ENCODE measurements around the gene NT5E. TPM values are rescaled to one million over a fixed set of nuclear protein-coding genes. Genes with fewer than 3 reads are reported as not detected.
A peak's percentile ranks its signal among the peaks of the same experiment; 100 is the strongest.

NT5E gene
- total RNA-seq, 2 experiments from 2014 or later, result 0.55 to 1.4 TPM

GRCh38 chr6:85428486-85428885, 21.4 kb upstream of the NT5E start:
- intact Hi-C loops (cut with micrococcal nuclease), result no loop called here
- Mint-ChIP-seq H3K4me3 (no peak overlapping the region), H3K27ac (no peak overlapping the region), H3K27me3 (ENCODE audit: low read depth) (peaks cover 3% of the 10 kb centered on the region), H3K4me1 (ENCODE audit: low read depth) (no peaks in the 10 kb centered on the region), H3K9me3 (peaks cover 20% of the 10 kb centered on the region), H3K36me3 (ENCODE audit: low read depth) (peaks cover 4% of the 10 kb centered on the region)
- no peak for DNase-seq
- CTCF ChIA-PET, result no interaction called here

- Mint-ChIP-seq H3K36me3 (ENCODE audit: low read depth) (peaks cover 4% of the 10 kb centered on the region), H3K27ac (no peak overlapping the region), H3K27me3 (ENCODE audit: low read depth) (peaks cover 3% of the 10 kb centered on the region), H3K9me3 (peaks cover 20% of the 10 kb centered on the region), H3K4me3 (no peak overlapping the region), H3K4me1 (ENCODE audit: low read depth) (no peaks in the 10 kb centered on the region)
- intact Hi-C loops (cut with micrococcal nuclease), result no loop called here
- CTCF ChIA-PET, result no interaction called here
- no peak for DNase-seq
Measured at GRCh38 chr6:85429346-85429745, 20.5 kb upstream of the NT5E start.

- intact Hi-C loops (cut with micrococcal nuclease), result no loop called here
- DNase-seq, result no peak
- Mint-ChIP-seq H3K27me3 (ENCODE audit: low read depth) (peaks cover 3% of the 10 kb centered on the region), H3K4me3 (no peak overlapping the region), H3K4me1 (ENCODE audit: low read depth) (no peaks in the 10 kb centered on the region), H3K27ac (no peak overlapping the region), H3K9me3 (peaks cover 8% of the 10 kb centered on the region), H3K36me3 (ENCODE audit: low read depth) (peaks cover 1% of the 10 kb centered on the region)
- CTCF ChIA-PET, result interaction anchor here (0.6 kb wide), 1 partner anchor 155 kb away, joined by 3 read pairs; no protein-coding TSS in a partner anchor
Measured at GRCh38 chr6:85431271-85431670, 18.6 kb upstream of the NT5E start.

- no peak overlapping the region for H3K4me3 Mint-ChIP-seq
- H3K4me1 Mint-ChIP-seq (ENCODE audit: low read depth), result no peaks in the 10 kb centered on the region
- H3K36me3 Mint-ChIP-seq (ENCODE audit: low read depth), result no peaks in the 10 kb centered on the region
- H3K27me3 Mint-ChIP-seq (ENCODE audit: low read depth), result no peaks in the 10 kb centered on the region
- CTCF ChIA-PET, result interaction anchor here (0.7 kb wide), 1 partner anchor 43 kb away, joined by 3 read pairs; no protein-coding TSS in a partner anchor
- H3K27ac Mint-ChIP-seq, result no peak overlapping the region
- H3K9me3 Mint-ChIP-seq, result peaks cover 4% of the 10 kb centered on the region
- DNase-seq, result no peak
- intact Hi-C loops (cut with micrococcal nuclease), result no loop called here
Measured at GRCh38 chr6:85432554-85432953, 17.3 kb upstream of the NT5E start.

GRCh38 chr6:85435851-85436250, 14.0 kb upstream of the NT5E start:
- H3K4me3 Mint-ChIP-seq, result no peak overlapping the region
- peaks cover 3% of the 10 kb centered on the region for H3K9me3 Mint-ChIP-seq
- H3K4me1 Mint-ChIP-seq (ENCODE audit: low read depth), result no peaks in the 10 kb centered on the region
- H3K36me3 Mint-ChIP-seq (ENCODE audit: low read depth), result no peaks in the 10 kb centered on the region
- CTCF ChIA-PET, result no interaction called here
- no peak for DNase-seq
- no peak overlapping the region for H3K27ac Mint-ChIP-seq
- intact Hi-C loops (cut with micrococcal nuclease), result no loop called here
- peaks cover 2% of the 10 kb centered on the region for H3K27me3 Mint-ChIP-seq (ENCODE audit: low read depth)

- H3K9me3 Mint-ChIP-seq, result peaks cover 3% of the 10 kb centered on the region
- H3K4me3 Mint-ChIP-seq, result no peak overlapping the region
- H3K36me3 Mint-ChIP-seq (ENCODE audit: low read depth), result no peaks in the 10 kb centered on the region
- H3K4me1 Mint-ChIP-seq (ENCODE audit: low read depth), result no peaks in the 10 kb centered on the region
- H3K27me3 Mint-ChIP-seq (ENCODE audit: low read depth), result peaks cover 2% of the 10 kb centered on the region
- intact Hi-C loops (cut with micrococcal nuclease), result no loop called here
- CTCF ChIA-PET, result no interaction called here
- DNase-seq, result no peak
- no peak overlapping the region for H3K27ac Mint-ChIP-seq
Measured at GRCh38 chr6:85436411-85436810, 13.5 kb upstream of the NT5E start.

GRCh38 chr6:85436939-85437495, 12.9 kb upstream of the NT5E start:
- no peaks in the 10 kb centered on the region for H3K36me3 Mint-ChIP-seq (ENCODE audit: low read depth)
- H3K4me3 Mint-ChIP-seq, result no peak overlapping the region
- DNase-seq, result no peak
- no peak overlapping the region for H3K27ac Mint-ChIP-seq
- no peaks in the 10 kb centered on the region for H3K4me1 Mint-ChIP-seq (ENCODE audit: low read depth)
- H3K9me3 Mint-ChIP-seq, result peaks cover 3% of the 10 kb centered on the region
- H3K27me3 Mint-ChIP-seq (ENCODE audit: low read depth), result peaks cover 2% of the 10 kb centered on the region
- intact Hi-C loops (cut with micrococcal nuclease), result no loop called here
- CTCF ChIA-PET, result no interaction called here

- Mint-ChIP-seq H3K27ac (no peak overlapping the region), H3K9me3 (peaks cover 9% of the 10 kb centered on the region), H3K27me3 (ENCODE audit: low read depth) (peaks cover 11% of the 10 kb centered on the region), H3K4me1 (ENCODE audit: low read depth) (no peaks in the 10 kb centered on the region), H3K36me3 (ENCODE audit: low read depth) (no peaks in the 10 kb centered on the region), H3K4me3 (no peak overlapping the region)
- intact Hi-C loops (cut with micrococcal nuclease), result no loop called here
- CTCF ChIA-PET, result no interaction called here
- DNase-seq, result no peak
Measured at GRCh38 chr6:85443349-85444117, 6.3 kb upstream of the NT5E start.

- H3K4me1 Mint-ChIP-seq (ENCODE audit: low read depth), result peaks cover 27% of the 10 kb centered on the region
- H3K27me3 Mint-ChIP-seq (ENCODE audit: low read depth), result peaks cover 52% of the 10 kb centered on the region
- no peak overlapping the region for H3K27ac Mint-ChIP-seq
- no peaks in the 10 kb centered on the region for H3K36me3 Mint-ChIP-seq (ENCODE audit: low read depth)
- H3K9me3 Mint-ChIP-seq, result no peaks in the 10 kb centered on the region
- intact Hi-C loops (cut with micrococcal nuclease), result loop anchor here (1.0 kb wide), 1 partner anchor 34 kb away; no protein-coding TSS in a partner anchor
- H3K4me3 Mint-ChIP-seq, result peak overlapping the region; percentile 76
- CTCF ChIA-PET, result interaction anchor here (0.6 to 4.2 kb wide), 5 partner anchors 9 to 120 kb away, joined by 3 to 46 read pairs (median 9); no protein-coding TSS in a partner anchor
- DNase-seq, result peak; percentile 51
Measured at GRCh38 chr6:85449388-85449817, 480 bp upstream of the NT5E start.

GRCh38 chr6:85451565-85452306, 1.9 kb downstream of the NT5E start:
- H3K36me3 Mint-ChIP-seq (ENCODE audit: low read depth), result no peaks in the 10 kb centered on the region
- H3K4me1 Mint-ChIP-seq (ENCODE audit: low read depth), result peaks cover 32% of the 10 kb centered on the region
- peak overlapping the region; percentile 76 for H3K4me3 Mint-ChIP-seq
- H3K27ac Mint-ChIP-seq, result peak overlapping the region; percentile 65
- no peaks in the 10 kb centered on the region for H3K9me3 Mint-ChIP-seq
- peaks cover 57% of the 10 kb centered on the region for H3K27me3 Mint-ChIP-seq (ENCODE audit: low read depth)
- DNase-seq, result no peak
- intact Hi-C loops (cut with micrococcal nuclease), result no loop called here
- CTCF ChIA-PET, result interaction anchor here (0.6 to 4.2 kb wide), 3 partner anchors 31 to 1739 kb away, joined by 3 to 46 read pairs (median 6); no protein-coding TSS in a partner anchor

GRCh38 chr6:85452441-85452881, 2.6 kb downstream of the NT5E start:
- H3K27ac Mint-ChIP-seq, result peak overlapping the region; percentile 20
- H3K4me3 Mint-ChIP-seq, result peak overlapping the region; percentile 76
- H3K27me3 Mint-ChIP-seq (ENCODE audit: low read depth), result peaks cover 57% of the 10 kb centered on the region
- no peaks in the 10 kb centered on the region for H3K36me3 Mint-ChIP-seq (ENCODE audit: low read depth)
- intact Hi-C loops (cut with micrococcal nuclease), result no loop called here
- CTCF ChIA-PET, result interaction anchor here (0.6 to 4.2 kb wide), 3 partner anchors 30 to 1738 kb away, joined by 3 to 46 read pairs (median 6); no protein-coding TSS in a partner anchor
- peaks cover 32% of the 10 kb centered on the region for H3K4me1 Mint-ChIP-seq (ENCODE audit: low read depth)
- no peaks in the 10 kb centered on the region for H3K9me3 Mint-ChIP-seq
- DNase-seq, result no peak

GRCh38 chr6:85453052-85453451, 3.2 kb downstream of the NT5E start:
- Mint-ChIP-seq H3K9me3 (no peaks in the 10 kb centered on the region), H3K27ac (peak overlapping the region; percentile 21), H3K4me3 (no peak overlapping the region), H3K27me3 (ENCODE audit: low read depth) (peaks cover 51% of the 10 kb centered on the region), H3K4me1 (ENCODE audit: low read depth) (peaks cover 32% of the 10 kb centered on the region), H3K36me3 (ENCODE audit: low read depth) (no peaks in the 10 kb centered on the region)
- intact Hi-C loops (cut with micrococcal nuclease), result no loop called here
- no peak for DNase-seq
- CTCF ChIA-PET, result interaction anchor here (2.0 to 4.2 kb wide), 2 partner anchors 30 to 40 kb away, joined by 6 to 46 read pairs; no protein-coding TSS in a partner anchor
